ENCODE measurements around the gene TNRC6C. TPM values are rescaled to one million over a fixed set of nuclear protein-coding genes. Genes with fewer than 3 reads are reported as not detected.
A peak's percentile ranks its signal among the peaks of the same experiment; 100 is the strongest.

TNRC6C gene
- total and polyA plus RNA-seq, 9 of the 15 experiments (the other 6 are each of a cell fraction or from before 2014, with no cell fraction given), result 0.20 to 4.9 (median 2.3) TPM

- TF ChIP-seq DLX4 (CRISPR knock-in tag; IDR thresholded peaks at IDR 0.05) (no peak), ZNF507 (tag; conservative IDR thresholded peaks at IDR 0.05) (no peak), RBFOX2 (IDR thresholded peaks at IDR 0.05; ENCODE audit: low read depth, low read length) (peak; percentile 51), ZNF3 (CRISPR knock-in tag; IDR thresholded peaks at IDR 0.05) (no peak), ZNF124 (CRISPR knock-in tag; IDR thresholded peaks at IDR 0.05) (no peak)
These were observed 154.3 kb downstream of the TNRC6C start (continued) for GRCh38 chr17:78112518-78113471.

- Histone ChIP-seq H4K20me1 (replicated peaks; ENCODE audit: control insufficient read depth, insufficient read depth, low read length) (peaks cover 19% of the 10 kb centered on the region), H3K27ac (ENCODE audit: extremely low read depth, low read depth, low read length) (no peak overlapping the region), H2AFZ (ENCODE audit: low read depth, low read length) (no peak overlapping the region), H3K9me3 (replicated peaks; ENCODE audit: control insufficient read depth, insufficient read depth, low read depth, low read length) (no peaks in the 10 kb centered on the region), H3K36me3 (ENCODE audit: control insufficient read depth, insufficient read depth, low read length) (peaks cover 95% of the 10 kb centered on the region), H3K9ac (ENCODE audit: insufficient read depth in 1 of 2, low read depth in 2 of 2, low read length in 2 of 2) (peak overlapping the region in 1 of 2 experiments; percentile 63; a peak in 2 of 4 replicates), H3K4me1 (replicated peaks in 1 of 2; ENCODE audit: control insufficient read depth in 2 of 2, insufficient read depth in 2 of 2, low read length in 2 of 2) (peaks cover 0 to 62% of the 10 kb centered on the region in 2 experiments; a peak in 2 of 5 replicates), H3K4me3 (no peak overlapping the region), H3K79me2 (ENCODE audit: control insufficient read depth, insufficient read depth, low read length) (peaks cover 13% of the 10 kb centered on the region; the same call in 2 of the 3 replicates), H3K9me1 (ENCODE audit: control insufficient read depth, insufficient read depth, low read length) (no peaks in the 10 kb centered on the region), H3K27me3 (ENCODE audit: control insufficient read depth in 2 of 2, insufficient read depth in 2 of 2, low read length in 2 of 2) (no peaks in the 10 kb centered on the region), H3K4me2 (ENCODE audit: insufficient read depth, low read length) (no peak overlapping the region)
- POLR2A ChIA-PET, result interaction anchor here (0.7 to 3.3 kb wide), 4 partner anchors 9 to 142 kb away, joined by 3 to 25 read pairs (median 3); no protein-coding TSS in a partner anchor
- BruUV-seq (replicated peaks), result no TSS peak
- in situ Hi-C loops (cut with MboI), result loop anchor here (5.0 kb wide), 1 partner anchor 58 kb away; no protein-coding TSS in a partner anchor
- FAIRE-seq, result peak; percentile 58
- no peak for DNase-seq (ENCODE audit: extremely low read depth in 1 of 4, low spot score in 3 of 4)
- intact Hi-C loops (cut with micrococcal nuclease), result no loop called here
- CTCF ChIA-PET (ENCODE audit: low intra/inter-chr PET ratio), result interaction anchor here (0.5 to 2.4 kb wide), 4 partner anchors 29 to 137 kb away, joined by 3 to 34 read pairs (median 11); no protein-coding TSS in a partner anchor
- 83% methylated on average over 25 of the region's 25 CpGs for WGBS (ENCODE audit: insufficient coverage, low coverage, missing lambda C conversion rate)
- no peak for ATAC-seq
- TF ChIP-seq SMAD2 (IDR thresholded peaks at IDR 0.05; ENCODE audit: low read depth, low read length), result no peak
- no peak for TF ChIP-seq HMBOX1 (IDR thresholded peaks at IDR 0.05)
- no peak for TF ChIP-seq NUFIP1 (IDR thresholded peaks at IDR 0.05; ENCODE audit: partially characterized antibody)
- TF ChIP-seq TFAP4 (CRISPR knock-in tag; IDR thresholded peaks at IDR 0.05; ENCODE audit: borderline replicate concordance), result 0 out of 2 replicates have a peak, but pooled peaks have one; percentile 17
- no peak for TF ChIP-seq TRIM28 (IDR thresholded peaks at IDR 0.05)
- peak; percentile 13 for TF ChIP-seq SUPT5H (IDR thresholded peaks at IDR 0.05)
- no peak for TF ChIP-seq CTCFL (IDR thresholded peaks at IDR 0.05; ENCODE audit: borderline replicate concordance, insufficient read depth, low read depth, low read length, poor library complexity, severe bottlenecking)
- no peak for TF ChIP-seq ZNF408 (CRISPR knock-in tag; IDR thresholded peaks at IDR 0.05; ENCODE audit: low read depth)
These were observed 155.6 kb downstream of the TNRC6C start for GRCh38 chr17:78113804-78114785.
